Immature natural killer cell (primary cell): ENCODE data around the gene FBLN2. TPM values are rescaled to one million over a fixed set of nuclear protein-coding genes. Genes with fewer than 3 reads are reported as not detected.

Source experiments
- DNase-seq, 3 donors: peaks; one replicate each; pipeline ENCODE4 v3.0.0; 2022; ENCODE audit warnings: mixed read lengths in 1 of 3
- H3K27ac Mint-ChIP-seq, 6 donors: one replicate each; pipeline ENCODE4 v1.8.0; 2020; ENCODE audit warnings: mixed read lengths in 6 of 6, mild to moderate bottlenecking in 5 of 6, inconsistent platforms in 4 of 6, moderate library complexity in 3 of 6
- H3K27me3 Mint-ChIP-seq, 3 donors: one replicate each; pipeline ENCODE4 v1.8.0; 2020 to 2021; ENCODE audit warnings: low read depth in 3 of 3, mild to moderate bottlenecking in 3 of 3, mixed read lengths in 3 of 3, moderate library complexity in 3 of 3, inconsistent platforms in 1 of 3
- H3K36me3 Mint-ChIP-seq, 3 donors: one replicate each; pipeline ENCODE4 v1.8.0; 2020; ENCODE audit warnings: mixed read lengths in 3 of 3, inconsistent platforms in 2 of 3, mild to moderate bottlenecking in 2 of 3
- H3K4me1 Mint-ChIP-seq, 2 donors: one replicate each; pipeline ENCODE4 v1.8.0; 2020; ENCODE audit warnings: inconsistent platforms in 2 of 2, mild to moderate bottlenecking in 2 of 2, mixed read lengths in 2 of 2, moderate library complexity in 1 of 2
- H3K4me3 Mint-ChIP-seq, 5 donors: one replicate each; pipeline ENCODE4 v1.8.0; 2020; ENCODE audit warnings: mild to moderate bottlenecking in 5 of 5, mixed read lengths in 5 of 5, inconsistent platforms in 3 of 5, moderate library complexity in 3 of 5
- H3K9me3 Mint-ChIP-seq, 6 donors: one replicate each; pipeline ENCODE4 v1.8.0; 2020; ENCODE audit warnings: mild to moderate bottlenecking in 6 of 6, mixed read lengths in 6 of 6, inconsistent platforms in 4 of 6, moderate library complexity in 3 of 6
- polyA plus RNA-seq, 3 donors: library from polyadenylated mRNA; unstranded; fragments of 300-500 nt; fragmentation: Illumina TruSeq; gene quantifications; one replicate each; pipeline ENCODE4 v1.2.3, GENCODE V29; 2021

Gene FBLN2
- polyA plus RNA-seq, 3 donors from 2014 or later, result 1.8 to 2.5 (median 2.2) TPM

- no peak for DNase-seq
- peak overlapping the region in 3 of 6 donors; percentile 1 to 47 (median 31) for H3K27ac Mint-ChIP-seq
- H3K4me1 Mint-ChIP-seq, result peaks cover 11 to 15% of the 10 kb centered on the region in 2 donors
- H3K4me3 Mint-ChIP-seq, result no peak overlapping the region
- H3K9me3 Mint-ChIP-seq, result no peaks in the 10 kb centered on the region
- peaks cover 0 to 3% (median 0%) of the 10 kb centered on the region in 3 donors for H3K36me3 Mint-ChIP-seq
- H3K27me3 Mint-ChIP-seq, result peaks cover 7 to 8% (median 7%) of the 10 kb centered on the region in 3 donors
Observed at GRCh38 chr3:13617097-13617738, 68.3 kb downstream of the FBLN2 start.

GRCh38 chr3:13617981-13618380 is 69.1 kb downstream of the FBLN2 start:
- H3K27ac Mint-ChIP-seq, result peak overlapping the region in 2 of 6 donors; percentile 11 to 53
- peaks cover 11 to 19% of the 10 kb centered on the region in 2 donors for H3K4me1 Mint-ChIP-seq
- H3K4me3 Mint-ChIP-seq, result no peak overlapping the region
- H3K27me3 Mint-ChIP-seq, result peaks cover 7 to 8% (median 7%) of the 10 kb centered on the region in 3 donors
- peaks cover 0 to 3% (median 0%) of the 10 kb centered on the region in 3 donors for H3K36me3 Mint-ChIP-seq
- DNase-seq, result no peak
- H3K9me3 Mint-ChIP-seq, result no peaks in the 10 kb centered on the region

GRCh38 chr3:13618836-13619235 is 69.9 kb downstream of the FBLN2 start:
- H3K27ac Mint-ChIP-seq, result peak overlapping the region in 3 of 6 donors; percentile 24 to 69 (median 59)
- no peak overlapping the region for H3K4me3 Mint-ChIP-seq
- H3K36me3 Mint-ChIP-seq, result peaks cover 0 to 3% (median 0%) of the 10 kb centered on the region in 3 donors
- no peaks in the 10 kb centered on the region for H3K9me3 Mint-ChIP-seq
- H3K27me3 Mint-ChIP-seq, result peaks cover 7 to 8% (median 7%) of the 10 kb centered on the region in 3 donors
- peaks cover 11 to 19% of the 10 kb centered on the region in 2 donors for H3K4me1 Mint-ChIP-seq
- DNase-seq, result no peak

GRCh38 chr3:13619661-13620230 is 70.8 kb downstream of the FBLN2 start:
- Mint-ChIP-seq H3K4me1 (peaks cover 11 to 19% of the 10 kb centered on the region in 2 donors), H3K36me3 (peaks cover 0 to 3% (median 0%) of the 10 kb centered on the region in 3 donors), H3K27me3 (peaks cover 7 to 8% (median 7%) of the 10 kb centered on the region in 3 donors), H3K4me3 (no peak overlapping the region), H3K27ac (peak overlapping the region in 3 of 6 donors; percentile 49 to 94 (median 59)), H3K9me3 (no peaks in the 10 kb centered on the region)
- no peak for DNase-seq

- peak overlapping the region in 5 of 6 donors; percentile 61 to 99 (median 94) for H3K27ac Mint-ChIP-seq
Observed at GRCh38 chr3:13620281-13620680, 71.4 kb downstream of the FBLN2 start.

GRCh38 chr3:13620776-13621365 is 71.9 kb downstream of the FBLN2 start:
- H3K4me1 Mint-ChIP-seq, result peaks cover 11 to 19% of the 10 kb centered on the region in 2 donors
- peaks cover 7 to 8% (median 7%) of the 10 kb centered on the region in 3 donors for H3K27me3 Mint-ChIP-seq
- H3K27ac Mint-ChIP-seq, result peak overlapping the region; percentile 94 to 99 (median 96)
- H3K4me3 Mint-ChIP-seq, result peak overlapping the region in 4 of 5 donors; percentile 73 to 86 (median 83)
- no peaks in the 10 kb centered on the region for H3K9me3 Mint-ChIP-seq
- H3K36me3 Mint-ChIP-seq, result peaks cover 0 to under 1% (median 0%) of the 10 kb centered on the region in 3 donors
- no peak for DNase-seq

More at GRCh38 chr3:13620281-13620680, 71.4 kb downstream of the FBLN2 start:
- DNase-seq, result no peak
- H3K9me3 Mint-ChIP-seq, result no peaks in the 10 kb centered on the region
- H3K4me1 Mint-ChIP-seq, result peaks cover 11 to 19% of the 10 kb centered on the region in 2 donors
- peak overlapping the region in 1 of 5 donors; percentile 10 for H3K4me3 Mint-ChIP-seq
- H3K27me3 Mint-ChIP-seq, result peaks cover 7 to 8% (median 7%) of the 10 kb centered on the region in 3 donors
- H3K36me3 Mint-ChIP-seq, result peaks cover 0 to 3% (median 0%) of the 10 kb centered on the region in 3 donors

GRCh38 chr3:13621381-13622221 is 72.7 kb downstream of the FBLN2 start:
- peak overlapping the region; percentile 73 to 86 (median 84) for H3K4me3 Mint-ChIP-seq
- peak; percentile 84 to 89 (median 85) for DNase-seq

GRCh38 chr3:13622356-13622755 is 73.4 kb downstream of the FBLN2 start:
- no peaks in the 10 kb centered on the region for H3K9me3 Mint-ChIP-seq
- DNase-seq, result no peak
- H3K4me1 Mint-ChIP-seq, result peaks cover 11 to 19% of the 10 kb centered on the region in 2 donors
- H3K27me3 Mint-ChIP-seq, result peaks cover 6 to 8% (median 7%) of the 10 kb centered on the region in 3 donors
- H3K36me3 Mint-ChIP-seq, result no peaks in the 10 kb centered on the region
- peak overlapping the region; percentile 94 to 99 (median 96) for H3K27ac Mint-ChIP-seq
- H3K4me3 Mint-ChIP-seq, result peak overlapping the region in 1 of 5 donors; percentile 86

More at GRCh38 chr3:13621381-13622221, 72.7 kb downstream of the FBLN2 start:
- Mint-ChIP-seq H3K4me1 (peaks cover 11 to 19% of the 10 kb centered on the region in 2 donors), H3K27ac (peak overlapping the region; percentile 94 to 99 (median 96)), H3K9me3 (no peaks in the 10 kb centered on the region), H3K36me3 (no peaks in the 10 kb centered on the region), H3K27me3 (peaks cover 6 to 8% (median 7%) of the 10 kb centered on the region in 3 donors)

GRCh38 chr3:13623101-13623654 is 74.3 kb downstream of the FBLN2 start:
- Mint-ChIP-seq H3K27ac (peak overlapping the region in 5 of 6 donors; percentile 87 to 97 (median 96)), H3K4me1 (peaks cover 11 to 19% of the 10 kb centered on the region in 2 donors), H3K4me3 (peak overlapping the region in 1 of 5 donors; percentile 23), H3K36me3 (no peaks in the 10 kb centered on the region), H3K27me3 (peaks cover 6 to 8% (median 7%) of the 10 kb centered on the region in 3 donors), H3K9me3 (no peaks in the 10 kb centered on the region)
- no peak for DNase-seq

- Mint-ChIP-seq H3K27me3 (peaks cover 6 to 9% (median 8%) of the 10 kb centered on the region in 3 donors), H3K4me3 (no peak overlapping the region), H3K27ac (peak overlapping the region in 4 of 6 donors; percentile 81 to 97 (median 90)), H3K4me1 (peaks cover 11 to 19% of the 10 kb centered on the region in 2 donors), H3K36me3 (no peaks in the 10 kb centered on the region), H3K9me3 (no peaks in the 10 kb centered on the region)
- DNase-seq, result no peak
Observed at GRCh38 chr3:13624021-13624420, 75.1 kb downstream of the FBLN2 start.

GRCh38 chr3:13624671-13625125 is 75.8 kb downstream of the FBLN2 start:
- Mint-ChIP-seq H3K4me1 (peaks cover 11 to 19% of the 10 kb centered on the region in 2 donors), H3K4me3 (no peak overlapping the region), H3K27me3 (peaks cover 6 to 9% (median 8%) of the 10 kb centered on the region in 3 donors), H3K36me3 (no peaks in the 10 kb centered on the region), H3K27ac (peak overlapping the region; percentile 36 to 97 (median 84)), H3K9me3 (no peaks in the 10 kb centered on the region)
- no peak for DNase-seq

GRCh38 chr3:13626396-13626795 is 77.5 kb downstream of the FBLN2 start:
- Mint-ChIP-seq H3K4me1 (peaks cover 8 to 12% of the 10 kb centered on the region in 2 donors), H3K4me3 (no peak overlapping the region), H3K27me3 (peaks cover 6 to 8% (median 6%) of the 10 kb centered on the region in 3 donors), H3K27ac (peak overlapping the region in 2 of 6 donors; percentile 37 to 46), H3K9me3 (no peaks in the 10 kb centered on the region), H3K36me3 (no peaks in the 10 kb centered on the region)
- DNase-seq, result no peak
